Subcutaneous abdominal adipose tissue (tissue), 5 donors: ENCODE results near the gene CLASP1.

Experiments used
- H3K27ac ChIP-seq: one replicate; pipeline ENCODE4 v1.7.0; 2013; ENCODE audit warnings: low read depth, mild to moderate bottlenecking, inconsistent platforms, low read length, moderate library complexity
- H3K27me3 ChIP-seq, 5 donors: one replicate each; pipeline ENCODE4 v1.7.0; 2013; ENCODE audit warnings: low read length in 5 of 5, inconsistent platforms in 1 of 5; ENCODE audit not compliant: control insufficient read depth in 5 of 5, insufficient read depth in 4 of 5
- H3K36me3 ChIP-seq, 5 donors: one replicate each; pipeline ENCODE4 v1.7.0; 2013; ENCODE audit warnings: low read length in 5 of 5; ENCODE audit not compliant: control insufficient read depth in 5 of 5, insufficient read depth in 5 of 5
- H3K4me1 ChIP-seq, 5 donors: one replicate each; pipeline ENCODE4 v1.7.0; 2013; ENCODE audit warnings: low read length in 5 of 5, mild to moderate bottlenecking in 3 of 5, moderate library complexity in 1 of 5; ENCODE audit not compliant: control insufficient read depth in 5 of 5, insufficient read depth in 5 of 5
- H3K4me3 ChIP-seq, 5 donors: one replicate each; pipeline ENCODE4 v1.7.0; 2013; ENCODE audit warnings: low read length in 5 of 5, low read depth in 1 of 5
- H3K9ac ChIP-seq, 5 donors: one replicate each; pipeline ENCODE4 v1.7.0; 2013; ENCODE audit warnings: low read length in 5 of 5, mild to moderate bottlenecking in 4 of 5, moderate library complexity in 3 of 5
- H3K9me3 ChIP-seq, 5 donors: one replicate each; pipeline ENCODE4 v1.7.0; 2013; ENCODE audit warnings: low read length in 5 of 5; ENCODE audit not compliant: control insufficient read depth in 5 of 5
- donor health status: healthy.
- donor health status: healthy.
- donor health status: healthy.
- donor health status: healthy.
- donor health status: healthy.

Gene CLASP1

GRCh38 chr2:121473512-121473911 lies 175.8 kb downstream of the CLASP1 start:
- H3K9me3 ChIP-seq: no peaks in the 10 kb centered on the region
- H3K27ac ChIP-seq: no peak overlapping the region
- H3K9ac ChIP-seq: no peak overlapping the region
- no peaks in the 10 kb centered on the region for H3K27me3 ChIP-seq
- H3K4me1 ChIP-seq: peaks cover 0 to 19% (median 10%) of the 10 kb centered on the region in 5 donors
- peaks cover 10 to 18% (median 12%) of the 10 kb centered on the region in 5 donors for H3K36me3 ChIP-seq
- H3K4me3 ChIP-seq: no peak overlapping the region

- Histone ChIP-seq H3K9me3 (no peaks in the 10 kb centered on the region), H3K27ac (no peak overlapping the region), H3K27me3 (no peaks in the 10 kb centered on the region), H3K9ac (no peak overlapping the region), H3K4me3 (no peak overlapping the region), H3K4me1 (peaks cover 0 to 19% (median 10%) of the 10 kb centered on the region in 5 donors), H3K36me3 (peaks cover 19 to 28% (median 22%) of the 10 kb centered on the region in 5 donors)
Measured at GRCh38 chr2:121472470-121472993, 176.7 kb downstream of the CLASP1 start.

- Histone ChIP-seq H3K4me3 (no peak overlapping the region), H3K9ac (no peak overlapping the region), H3K27ac (no peak overlapping the region), H3K9me3 (no peaks in the 10 kb centered on the region), H3K27me3 (no peaks in the 10 kb centered on the region), H3K4me1 (peaks cover 0 to 17% (median 10%) of the 10 kb centered on the region in 5 donors), H3K36me3 (peaks cover 21 to 33% (median 27%) of the 10 kb centered on the region in 5 donors)
Measured at GRCh38 chr2:121471532-121472469, 177.5 kb downstream of the CLASP1 start.

- Histone ChIP-seq H3K27me3 (no peaks in the 10 kb centered on the region), H3K36me3 (peaks cover 24 to 38% (median 27%) of the 10 kb centered on the region in 5 donors), H3K27ac (no peak overlapping the region), H3K9ac (no peak overlapping the region), H3K9me3 (no peaks in the 10 kb centered on the region), H3K4me1 (peaks cover 0 to 12% (median 5%) of the 10 kb centered on the region in 5 donors), H3K4me3 (no peak overlapping the region)
Measured at GRCh38 chr2:121470917-121471316, 178.3 kb downstream of the CLASP1 start.

GRCh38 chr2:121469356-121469755 lies 179.9 kb downstream of the CLASP1 start:
- Histone ChIP-seq H3K4me1 (peaks cover 0 to 12% (median 5%) of the 10 kb centered on the region in 5 donors), H3K9ac (no peak overlapping the region), H3K4me3 (no peak overlapping the region), H3K9me3 (no peaks in the 10 kb centered on the region), H3K27ac (no peak overlapping the region), H3K27me3 (no peaks in the 10 kb centered on the region), H3K36me3 (peaks cover 24 to 38% (median 27%) of the 10 kb centered on the region in 5 donors)

GRCh38 chr2:121468936-121469335 lies 180.3 kb downstream of the CLASP1 start:
- H3K4me1 ChIP-seq: peaks cover 0 to 12% (median 5%) of the 10 kb centered on the region in 5 donors
- H3K36me3 ChIP-seq: peaks cover 24 to 38% (median 27%) of the 10 kb centered on the region in 5 donors

GRCh38 chr2:121459291-121459690 lies 190.0 kb downstream of the CLASP1 start:
- H3K4me1 ChIP-seq: no peaks in the 10 kb centered on the region
- H3K27ac ChIP-seq: no peak overlapping the region
- H3K4me3 ChIP-seq: no peak overlapping the region
- H3K36me3 ChIP-seq: peaks cover 46 to 73% (median 54%) of the 10 kb centered on the region in 5 donors
- no peak overlapping the region for H3K9ac ChIP-seq
- no peaks in the 10 kb centered on the region for H3K27me3 ChIP-seq
- no peaks in the 10 kb centered on the region for H3K9me3 ChIP-seq

More at GRCh38 chr2:121468936-121469335, 180.3 kb downstream of the CLASP1 start:
- H3K4me3 ChIP-seq: no peak overlapping the region
- H3K27me3 ChIP-seq: no peaks in the 10 kb centered on the region
- H3K9ac ChIP-seq: no peak overlapping the region
- H3K27ac ChIP-seq: no peak overlapping the region
- no peaks in the 10 kb centered on the region for H3K9me3 ChIP-seq

GRCh38 chr2:121456325-121456724 lies 192.9 kb downstream of the CLASP1 start:
- H3K9me3 ChIP-seq: no peaks in the 10 kb centered on the region
- no peak overlapping the region for H3K4me3 ChIP-seq
- H3K4me1 ChIP-seq: no peaks in the 10 kb centered on the region
- no peak overlapping the region for H3K9ac ChIP-seq
- H3K27ac ChIP-seq: no peak overlapping the region
- peaks cover 48 to 80% (median 52%) of the 10 kb centered on the region in 5 donors for H3K36me3 ChIP-seq
- no peaks in the 10 kb centered on the region for H3K27me3 ChIP-seq

- Histone ChIP-seq H3K36me3 (peaks cover 44 to 81% (median 56%) of the 10 kb centered on the region in 5 donors), H3K9ac (no peak overlapping the region)
Measured at GRCh38 chr2:121455446-121455845, 193.8 kb downstream of the CLASP1 start.

GRCh38 chr2:121454549-121455090 lies 194.6 kb downstream of the CLASP1 start:
- Histone ChIP-seq H3K36me3 (peaks cover 46 to 81% (median 58%) of the 10 kb centered on the region in 5 donors), H3K9me3 (no peaks in the 10 kb centered on the region), H3K27ac (no peak overlapping the region), H3K4me1 (no peaks in the 10 kb centered on the region), H3K27me3 (no peaks in the 10 kb centered on the region), H3K9ac (no peak overlapping the region), H3K4me3 (no peak overlapping the region)

More at GRCh38 chr2:121455446-121455845, 193.8 kb downstream of the CLASP1 start:
- no peak overlapping the region for H3K4me3 ChIP-seq
- H3K9me3 ChIP-seq: no peaks in the 10 kb centered on the region
- no peaks in the 10 kb centered on the region for H3K27me3 ChIP-seq
- H3K4me1 ChIP-seq: no peaks in the 10 kb centered on the region
- H3K27ac ChIP-seq: no peak overlapping the region
